GM19099 (cell line): ENCODE data around the gene VASH2.

Experiments
- POLR2A ChIP-seq: IDR thresholded peaks from 3 replicates; pipeline ENCODE4 v1.6.1; 2011; ENCODE audit warnings: low read depth; ENCODE audit not compliant: insufficient read length; ENCODE audit errors: extremely low read depth

VASH2 gene

DNA sequence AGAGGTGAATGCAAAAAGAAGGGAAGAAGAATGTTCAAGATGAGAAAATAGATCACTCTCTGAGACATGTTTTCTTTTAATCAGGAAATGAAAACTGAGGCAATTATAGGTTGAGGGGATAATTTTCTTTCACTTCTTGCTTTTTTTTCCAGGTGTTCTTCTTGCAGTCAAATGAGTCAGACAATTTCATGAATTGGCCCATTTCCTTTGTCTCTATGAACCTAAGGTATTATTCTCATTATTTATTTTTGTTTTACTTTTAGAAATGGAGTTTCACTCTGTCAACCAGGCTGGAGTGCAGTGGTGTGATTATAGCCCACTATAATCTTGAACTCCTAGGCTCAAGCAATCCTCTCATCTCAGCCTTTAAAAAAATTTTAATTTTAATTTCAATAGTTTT is 3.5 kb upstream of the VASH2 start:
- TF ChIP-seq POLR2A: no peak

DNA sequence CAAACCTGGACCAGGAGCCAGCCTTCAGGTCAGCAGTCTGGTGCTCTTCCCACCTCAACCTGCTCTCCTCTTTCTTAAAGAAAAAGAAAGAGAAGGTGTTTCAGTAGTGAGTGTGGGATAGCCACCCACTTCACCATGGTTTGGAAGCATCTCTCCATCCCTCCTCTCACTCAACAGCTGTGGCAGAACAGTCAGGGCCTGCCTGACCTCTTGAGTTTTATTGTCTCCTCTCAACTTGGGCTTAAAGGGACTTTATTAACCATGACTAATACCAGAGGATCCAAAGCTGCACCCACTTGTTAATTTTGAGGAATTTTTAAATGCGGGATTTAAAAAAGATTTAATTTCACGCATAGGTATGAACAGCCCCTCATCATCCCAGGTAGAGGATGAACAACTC is 570 bp upstream of the VASH2 start:
- TF ChIP-seq POLR2A: no peak

DNA sequence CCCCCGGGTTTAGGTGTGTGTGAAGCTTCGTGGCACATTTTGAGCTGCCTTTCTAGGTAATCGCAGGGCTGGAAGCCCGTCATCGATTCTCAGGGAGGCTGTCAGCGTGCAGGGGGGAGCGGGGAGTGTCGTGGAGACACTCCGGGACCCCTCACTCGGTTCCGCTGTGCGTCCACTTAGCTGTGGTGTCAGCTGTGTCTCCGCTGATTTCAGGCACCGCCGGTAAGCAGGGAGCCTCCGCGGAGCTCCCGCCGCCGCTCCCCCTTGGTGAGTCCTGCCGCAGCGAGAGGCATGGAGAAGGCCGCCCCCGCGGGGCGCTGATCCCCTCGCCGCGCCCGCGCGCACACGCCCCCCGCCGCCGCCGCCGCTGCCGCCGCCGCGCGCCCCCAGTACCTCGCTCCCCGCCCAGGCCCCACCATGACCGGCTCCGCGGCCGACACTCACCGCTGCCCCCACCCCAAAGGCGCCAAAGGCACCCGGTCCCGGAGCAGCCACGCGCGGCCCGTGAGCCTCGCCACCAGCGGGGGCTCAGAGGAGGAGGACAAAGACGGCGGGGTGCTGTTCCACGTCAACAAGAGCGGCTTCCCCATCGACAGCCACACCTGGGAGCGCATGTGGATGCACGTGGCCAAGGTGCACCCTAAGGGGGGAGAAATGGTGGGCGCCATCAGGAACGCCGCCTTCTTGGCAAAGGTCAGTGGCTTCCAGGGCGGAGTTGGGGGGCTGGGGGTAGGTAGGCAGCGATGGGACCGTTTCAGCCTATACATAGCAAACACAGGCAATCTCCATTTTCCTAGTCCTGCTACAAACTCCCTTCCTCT is 995 bp downstream of the VASH2 start:
- no peak for TF ChIP-seq POLR2A

DNA sequence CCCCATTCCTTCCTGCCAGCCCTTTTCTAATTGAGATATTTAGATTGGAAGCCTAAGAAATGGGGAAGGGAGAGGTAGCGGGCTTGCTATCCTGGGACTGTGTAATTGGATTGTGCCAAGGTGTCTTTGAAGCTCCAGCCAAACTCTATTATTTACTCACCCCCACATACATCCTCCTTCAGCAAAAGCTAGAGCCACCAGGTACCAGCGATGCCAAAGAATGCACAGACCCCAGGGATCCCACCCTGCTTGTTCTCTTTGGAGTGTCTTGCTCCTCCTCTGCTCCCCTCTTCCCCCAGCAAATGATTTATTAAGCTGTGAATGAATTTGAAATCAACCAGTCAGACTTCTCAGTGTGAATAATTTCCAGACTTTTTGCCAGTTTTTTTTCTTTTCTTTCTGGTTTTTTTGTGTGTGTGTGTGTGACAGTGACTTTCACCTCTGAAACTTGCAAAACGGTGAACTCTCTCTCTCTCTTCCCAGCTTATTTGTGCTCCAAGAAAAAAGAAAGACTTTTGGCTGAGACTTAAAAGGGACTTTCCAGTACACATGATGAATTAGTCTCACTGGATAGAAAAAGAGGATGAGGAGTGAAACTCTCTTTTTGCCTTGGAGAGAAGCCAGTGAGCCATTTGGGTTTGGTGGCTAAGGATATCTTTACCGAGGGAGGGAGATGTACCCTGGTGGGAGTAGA is 1.8 kb downstream of the VASH2 start:
- TF ChIP-seq POLR2A: no peak

DNA sequence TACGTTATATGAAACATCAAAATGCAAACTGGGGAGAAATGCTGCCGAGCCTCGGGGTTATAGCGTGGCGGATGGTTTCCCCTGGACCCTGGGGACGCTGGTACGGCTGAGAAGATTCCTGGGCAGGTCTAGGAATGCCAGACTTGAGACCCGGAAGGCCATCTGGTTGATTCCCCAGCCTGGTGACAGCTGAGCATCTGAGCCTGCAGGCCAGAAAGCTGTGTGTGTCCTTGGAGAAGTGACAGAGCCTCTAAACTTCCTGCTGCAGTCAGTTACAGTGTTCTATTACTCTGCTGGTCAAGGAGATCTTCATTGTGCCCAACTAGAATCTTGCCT is 2.3 kb downstream of the VASH2 start:
- TF ChIP-seq POLR2A: no peak

DNA sequence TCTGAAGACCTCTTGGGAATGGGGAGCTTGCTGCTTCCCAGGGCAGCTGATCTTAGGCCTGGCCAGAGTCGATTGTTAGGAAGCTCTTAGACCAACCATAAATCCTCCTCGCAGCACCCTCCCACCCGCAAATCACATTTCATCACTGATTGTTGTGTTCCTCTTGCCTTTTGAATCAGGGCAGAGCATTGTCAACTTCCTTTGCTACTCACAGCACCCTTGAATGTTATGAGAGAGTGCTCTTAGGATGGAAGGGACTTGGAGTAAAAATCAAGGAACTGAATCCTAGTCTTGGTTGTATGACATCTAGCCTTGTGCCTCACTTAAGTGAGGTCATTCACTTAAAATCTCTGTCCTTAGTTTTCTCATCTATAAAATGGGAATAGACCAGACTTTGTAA is 3.0 kb downstream of the VASH2 start:
- no peak for TF ChIP-seq POLR2A

DNA sequence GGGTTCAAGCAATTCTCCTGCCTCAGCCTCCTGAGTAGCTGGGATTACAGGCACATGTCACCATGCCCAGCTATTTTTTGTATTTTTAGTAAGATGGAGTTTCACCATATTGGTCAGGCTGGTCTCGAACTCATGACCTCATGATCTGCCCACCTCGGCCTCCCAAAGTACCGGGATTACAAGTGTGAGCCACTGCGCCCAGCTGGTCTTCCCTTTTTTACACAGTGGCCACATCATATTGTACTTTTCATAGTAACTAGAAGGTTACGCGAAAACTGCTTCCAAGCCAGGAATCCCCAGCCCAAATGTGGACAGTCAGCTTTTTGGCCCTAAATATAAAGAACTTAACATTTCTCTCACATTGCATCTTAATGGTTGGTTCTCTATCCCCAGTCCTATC is 4.2 kb downstream of the VASH2 start:
- TF ChIP-seq POLR2A: no peak

DNA sequence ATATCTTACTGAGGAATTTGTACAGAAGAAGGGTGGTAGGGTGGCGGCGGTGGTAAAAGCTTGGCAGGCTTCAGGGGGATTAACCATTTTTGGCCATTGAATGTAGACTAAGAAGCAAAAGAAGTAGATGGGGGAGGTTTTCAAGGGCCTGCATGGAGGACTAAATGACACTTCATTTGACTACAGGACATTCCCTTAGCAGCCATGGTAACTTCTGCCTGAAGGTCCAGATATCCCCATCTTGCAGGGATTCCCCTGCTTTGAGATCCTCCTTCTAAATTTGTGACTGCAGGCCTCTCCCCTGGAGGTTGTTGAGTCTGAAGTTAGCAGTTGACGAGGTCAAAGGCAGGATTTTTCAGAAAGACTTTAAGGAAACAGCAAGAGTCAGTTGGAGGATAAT is 4.8 kb downstream of the VASH2 start:
- TF ChIP-seq POLR2A: no peak

DNA sequence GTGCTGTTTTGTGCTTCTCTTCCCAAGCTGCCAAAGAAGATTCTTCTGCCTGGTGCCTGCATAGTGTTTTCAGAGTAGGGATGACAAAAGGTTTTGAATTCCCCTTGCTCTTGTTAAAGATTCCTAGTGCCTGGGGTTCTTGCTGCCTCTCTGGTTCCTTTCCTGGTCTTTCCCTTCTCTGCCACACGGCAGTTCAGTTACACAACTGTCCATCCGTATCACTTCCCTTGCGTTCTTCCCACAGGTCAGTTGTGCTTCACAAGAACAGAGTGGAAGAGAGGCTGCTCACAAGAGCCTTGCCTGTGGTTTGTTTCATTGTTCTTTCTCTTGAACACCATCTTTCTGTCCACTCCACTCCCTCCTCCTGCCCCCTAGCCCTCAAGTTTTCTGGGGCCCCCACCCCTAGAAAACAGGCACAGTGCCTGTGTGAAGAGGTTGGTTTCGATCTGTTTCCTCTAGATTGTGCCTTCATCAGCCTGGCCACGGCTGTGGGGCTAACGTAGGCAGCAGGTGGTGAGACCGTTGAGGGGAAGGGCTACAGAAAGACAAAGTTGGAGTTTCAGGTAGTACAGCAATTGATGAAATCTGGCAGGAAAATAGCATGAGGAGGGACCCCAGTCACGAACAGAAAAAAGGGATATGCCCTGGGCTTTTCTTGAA is 5.8 kb downstream of the VASH2 start:
- TF ChIP-seq POLR2A: no peak

DNA sequence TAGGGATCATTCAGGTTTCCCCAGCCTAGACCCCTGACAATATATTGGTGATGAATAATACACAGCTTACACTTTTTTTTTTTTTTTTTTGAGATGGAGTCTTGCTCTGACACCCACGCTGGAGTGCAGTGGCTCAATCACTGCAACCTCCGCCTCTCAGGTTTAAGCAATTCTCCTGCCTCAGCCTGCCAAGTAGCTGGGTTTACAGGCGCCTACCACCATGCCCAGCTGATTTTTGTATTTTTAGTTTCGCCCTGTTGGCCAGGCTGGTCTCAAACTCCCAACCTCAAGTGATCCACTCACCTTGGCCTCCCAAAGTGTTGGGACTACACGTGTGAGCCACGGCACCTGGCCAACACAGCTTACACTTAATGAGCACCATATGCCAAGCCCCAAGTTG is 7.2 kb downstream of the VASH2 start:
- TF ChIP-seq POLR2A: no peak

DNA sequence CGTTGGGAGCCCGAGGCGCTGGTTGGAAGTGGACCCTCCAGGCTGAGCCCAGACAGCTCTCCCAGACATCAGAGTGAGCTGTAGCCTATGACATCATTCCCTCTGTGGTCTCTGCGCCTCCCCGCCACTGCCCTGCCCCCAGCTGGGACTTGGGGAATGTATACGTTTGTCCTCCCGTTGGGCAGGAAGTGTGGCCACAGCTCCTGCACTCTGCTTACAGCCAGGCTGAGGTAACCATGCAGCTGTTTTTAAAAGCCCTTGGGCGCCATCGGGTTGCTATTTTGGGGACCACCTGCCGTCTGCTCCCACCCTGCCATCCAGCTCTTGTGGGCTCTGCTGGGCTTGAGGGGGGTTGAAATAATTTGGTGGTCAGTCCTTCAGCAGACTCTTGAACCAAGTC is 7.8 kb downstream of the VASH2 start:
- no peak for TF ChIP-seq POLR2A

DNA sequence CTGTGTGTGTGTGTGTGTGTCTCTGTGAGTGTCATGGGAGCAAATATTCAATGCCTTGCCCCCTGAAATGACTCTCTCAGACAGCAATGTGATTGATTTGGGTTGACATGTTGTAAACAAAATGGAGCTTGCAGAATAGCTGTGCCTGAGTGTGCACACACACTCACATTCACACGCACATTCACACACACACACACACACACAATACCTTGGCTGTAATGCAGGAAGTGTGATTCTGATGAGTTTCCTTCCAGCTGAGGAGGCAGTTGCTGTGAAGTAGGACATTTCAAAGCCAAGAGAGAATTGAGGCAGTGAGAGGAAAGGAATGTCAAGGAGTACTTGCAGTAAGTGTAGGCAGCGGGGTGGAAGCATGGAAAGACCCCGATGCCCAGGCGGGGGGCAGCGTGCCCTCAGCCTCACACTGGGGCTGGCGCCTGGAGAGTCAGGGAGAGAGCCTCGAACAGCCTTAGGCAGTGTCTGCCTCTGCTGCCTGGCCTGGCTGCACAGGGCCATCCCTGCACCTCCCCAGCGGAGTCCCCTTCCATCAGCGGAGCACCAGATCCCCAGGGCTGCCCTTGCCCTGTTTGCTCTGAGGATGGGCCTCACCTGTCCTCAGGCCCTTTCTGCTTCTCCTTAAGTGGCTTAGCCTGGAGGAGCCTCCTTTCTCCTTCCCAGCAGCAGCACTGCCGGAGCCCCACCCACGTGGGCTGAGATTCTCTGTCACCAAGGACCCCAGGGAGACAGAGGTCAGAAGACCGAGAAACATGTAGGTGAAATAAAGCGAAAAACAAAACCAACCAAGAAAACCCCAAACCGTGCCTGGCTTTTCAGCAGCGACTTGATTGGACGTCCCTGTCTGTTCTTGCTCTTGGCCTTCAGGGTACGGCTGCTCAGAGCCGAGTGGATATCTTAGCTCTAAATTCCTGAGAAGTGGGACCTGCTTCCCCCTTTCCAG is 9.2 kb downstream of the VASH2 start:
- peak; percentile 22 for TF ChIP-seq POLR2A

DNA sequence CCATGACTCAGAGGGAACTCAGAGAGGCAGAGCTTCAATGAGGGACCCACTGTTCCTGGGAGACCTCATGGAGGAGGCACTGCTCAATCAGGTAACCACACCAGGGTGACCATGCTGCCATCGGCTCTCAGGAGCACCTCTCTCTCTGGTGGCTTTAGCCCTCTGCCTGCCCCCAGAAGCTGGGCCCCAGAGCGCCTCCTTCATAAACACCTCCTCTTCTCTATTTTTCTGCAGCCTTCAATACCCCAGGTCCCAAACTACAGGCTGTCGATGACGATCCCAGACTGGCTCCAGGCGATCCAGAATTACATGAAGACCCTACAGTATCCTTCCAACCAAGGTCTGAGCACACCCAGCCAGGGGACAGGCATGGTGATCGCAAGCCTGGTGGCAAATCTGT is 10.6 kb downstream of the VASH2 start:
- TF ChIP-seq POLR2A: no peak

DNA sequence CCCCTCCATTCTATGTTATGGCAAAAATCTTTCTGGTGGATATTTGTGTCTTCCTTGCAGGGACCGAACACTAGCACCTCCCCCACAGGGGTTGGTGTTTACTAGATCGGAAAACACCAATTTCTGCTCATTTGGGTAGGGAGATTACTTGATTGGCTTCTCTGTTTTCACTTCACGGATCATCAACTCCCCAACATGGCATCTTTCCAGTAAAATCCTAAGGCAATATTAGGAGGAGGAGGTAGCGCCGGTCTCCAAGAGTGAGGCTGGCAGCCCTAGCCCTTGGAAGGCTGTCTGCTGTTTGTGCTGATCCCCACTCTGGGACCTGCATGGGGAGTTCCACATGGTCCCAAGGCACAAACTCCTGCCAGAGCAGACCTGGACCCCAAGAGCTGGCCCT is 12.2 kb downstream of the VASH2 start:
- TF ChIP-seq POLR2A: no peak

DNA sequence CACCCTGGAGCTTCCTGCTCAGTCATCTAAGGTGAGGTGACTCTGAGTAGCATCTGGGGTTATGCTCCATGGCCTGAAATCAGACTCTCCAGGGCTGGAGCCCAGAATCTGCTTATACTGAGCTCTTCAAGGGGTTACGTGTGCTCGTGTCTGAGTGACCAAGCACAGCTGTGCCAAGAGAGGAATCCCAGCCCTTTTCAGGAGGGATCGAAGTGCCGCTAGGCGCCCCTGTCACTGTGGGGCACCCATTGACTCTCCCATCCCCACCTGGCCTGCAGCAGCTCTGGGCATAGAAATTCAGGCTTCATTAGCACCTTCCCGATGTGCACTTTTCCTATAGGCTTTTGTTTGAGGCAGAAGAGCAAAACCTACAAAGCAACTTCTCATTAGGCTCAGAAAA is 13.8 kb downstream of the VASH2 start:
- no peak for TF ChIP-seq POLR2A
